Measurements from ENCODE around the gene SNED1.

SNED1 gene

DNA sequence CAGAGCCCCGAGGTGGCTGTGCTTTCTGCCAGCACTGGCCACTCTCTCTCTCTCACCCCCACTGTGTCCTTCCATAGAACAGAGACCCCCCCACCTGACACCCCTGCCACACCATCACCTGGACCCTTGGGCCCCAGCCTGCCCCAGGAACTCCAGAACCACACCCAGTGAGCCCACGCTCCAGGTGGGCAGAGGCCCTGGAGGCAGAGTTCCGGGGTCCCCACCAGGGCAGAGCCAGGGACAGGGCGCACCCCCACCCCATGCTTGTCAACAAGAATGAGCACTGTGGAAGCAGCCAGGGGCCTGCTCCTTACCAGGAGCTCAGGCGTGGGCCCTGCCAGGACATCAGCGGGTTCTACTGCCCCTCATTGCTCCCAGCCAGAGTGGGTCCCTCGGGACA lies 136.3 kb downstream of the SNED1 start:
- Histone ChIP-seq H3K4me2 (no peak overlapping the region), H3K36me3 (ENCODE audit: insufficient read depth) (no peaks in the 10 kb centered on the region), H3K9ac (no peak overlapping the region), H3K4me1 (ENCODE audit: low read depth, poor library complexity, severe bottlenecking) (no peaks in the 10 kb centered on the region), H4K20me1 (ENCODE audit: insufficient read depth) (no peaks in the 10 kb centered on the region), H3K79me2 (ENCODE audit: insufficient read depth, low read depth) (no peaks in the 10 kb centered on the region), H3K27me3 (ENCODE audit: insufficient read depth, low read depth) (no peaks in the 10 kb centered on the region), H2AFZ (ENCODE audit: low read depth) (no peak overlapping the region), H3K4me3 (IDR thresholded peaks at IDR 0.05; ENCODE audit: insufficient read depth, low read depth, low read length) (no peak overlapping the region), H3K27ac (no peak overlapping the region)
- TF ChIP-seq, protein P1, sequence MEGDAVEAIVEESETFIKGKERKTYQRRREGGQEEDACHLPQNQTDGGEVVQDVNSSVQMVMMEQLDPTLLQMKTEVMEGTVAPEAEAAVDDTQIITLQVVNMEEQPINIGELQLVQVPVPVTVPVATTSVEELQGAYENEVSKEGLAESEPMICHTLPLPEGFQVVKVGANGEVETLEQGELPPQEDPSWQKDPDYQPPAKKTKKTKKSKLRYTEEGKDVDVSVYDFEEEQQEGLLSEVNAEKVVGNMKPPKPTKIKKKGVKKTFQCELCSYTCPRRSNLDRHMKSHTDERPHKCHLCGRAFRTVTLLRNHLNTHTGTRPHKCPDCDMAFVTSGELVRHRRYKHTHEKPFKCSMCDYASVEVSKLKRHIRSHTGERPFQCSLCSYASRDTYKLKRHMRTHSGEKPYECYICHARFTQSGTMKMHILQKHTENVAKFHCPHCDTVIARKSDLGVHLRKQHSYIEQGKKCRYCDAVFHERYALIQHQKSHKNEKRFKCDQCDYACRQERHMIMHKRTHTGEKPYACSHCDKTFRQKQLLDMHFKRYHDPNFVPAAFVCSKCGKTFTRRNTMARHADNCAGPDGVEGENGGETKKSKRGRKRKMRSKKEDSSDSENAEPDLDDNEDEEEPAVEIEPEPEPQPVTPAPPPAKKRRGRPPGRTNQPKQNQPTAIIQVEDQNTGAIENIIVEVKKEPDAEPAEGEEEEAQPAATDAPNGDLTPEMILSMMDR (conservative IDR thresholded peaks at IDR 0.05; ENCODE audit: low read depth, low read length) = no peak

DNA sequence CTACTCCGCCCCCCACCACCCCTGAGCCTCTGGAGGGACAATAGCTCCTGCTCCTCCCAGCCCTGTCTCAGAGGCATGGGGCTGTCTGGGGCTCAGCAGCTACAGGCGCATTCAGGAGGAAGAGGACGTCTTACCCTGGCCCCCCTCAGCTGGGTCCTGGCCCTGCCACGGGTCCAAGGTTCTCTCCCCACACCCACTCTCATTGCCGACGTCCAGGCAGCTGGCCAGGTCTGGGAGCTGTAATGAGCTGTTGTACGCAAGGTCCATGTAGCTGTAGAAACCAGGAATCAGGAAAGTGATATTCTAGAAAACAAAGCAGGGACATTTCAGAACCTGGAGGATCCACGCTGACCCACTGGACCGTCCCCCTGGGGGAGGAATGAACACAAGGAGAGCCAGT lies 137.3 kb downstream of the SNED1 start:
- Histone ChIP-seq H3K36me3 (ENCODE audit: insufficient read depth) (no peaks in the 10 kb centered on the region), H3K4me3 (IDR thresholded peaks at IDR 0.05; ENCODE audit: insufficient read depth, low read depth, low read length) (no peak overlapping the region), H3K27ac (no peak overlapping the region), H4K20me1 (ENCODE audit: insufficient read depth) (no peaks in the 10 kb centered on the region), H3K79me2 (ENCODE audit: insufficient read depth, low read depth) (no peaks in the 10 kb centered on the region), H3K4me1 (ENCODE audit: low read depth, poor library complexity, severe bottlenecking) (no peaks in the 10 kb centered on the region), H3K9ac (no peak overlapping the region), H2AFZ (ENCODE audit: low read depth) (no peak overlapping the region), H3K27me3 (ENCODE audit: insufficient read depth, low read depth) (no peaks in the 10 kb centered on the region), H3K4me2 (no peak overlapping the region)
- TF ChIP-seq, protein P1 (conservative IDR thresholded peaks at IDR 0.05; ENCODE audit: low read depth, low read length) = no peak

DNA sequence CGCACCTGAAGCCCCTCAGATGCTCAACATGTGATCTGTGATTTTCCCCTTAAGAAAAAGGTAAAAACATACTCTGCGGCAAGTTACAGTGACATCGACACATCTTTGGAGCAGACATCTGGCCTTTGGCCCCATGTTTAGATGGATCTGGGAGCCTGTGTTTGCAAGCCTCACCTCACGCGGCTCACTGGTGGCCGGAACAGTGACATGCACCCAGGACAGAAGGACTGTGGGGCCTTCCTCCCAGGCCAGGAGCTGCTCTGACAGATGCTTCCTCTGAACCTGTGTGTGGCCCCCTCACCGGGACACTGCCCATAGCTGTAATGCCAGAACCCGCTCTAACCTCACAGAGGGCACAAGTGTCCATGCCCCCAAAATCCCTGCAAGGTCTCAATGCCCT lies 137.8 kb downstream of the SNED1 start:
- H3K79me2 ChIP-seq (ENCODE audit: insufficient read depth, low read depth) = no peaks in the 10 kb centered on the region
- no peaks in the 10 kb centered on the region for H3K4me1 ChIP-seq (ENCODE audit: low read depth, poor library complexity, severe bottlenecking)
- H2AFZ ChIP-seq (ENCODE audit: low read depth) = no peak overlapping the region
- no peak overlapping the region for H3K4me3 ChIP-seq (IDR thresholded peaks at IDR 0.05; ENCODE audit: insufficient read depth, low read depth, low read length)
- H4K20me1 ChIP-seq (ENCODE audit: insufficient read depth) = no peaks in the 10 kb centered on the region
- no peak overlapping the region for H3K4me2 ChIP-seq
- no peak overlapping the region for H3K9ac ChIP-seq
- no peaks in the 10 kb centered on the region for H3K27me3 ChIP-seq (ENCODE audit: insufficient read depth, low read depth)
- H3K27ac ChIP-seq = no peak overlapping the region
- TF ChIP-seq, protein P1 (conservative IDR thresholded peaks at IDR 0.05; ENCODE audit: low read depth, low read length) = no peak
- H3K36me3 ChIP-seq (ENCODE audit: insufficient read depth) = no peaks in the 10 kb centered on the region

DNA sequence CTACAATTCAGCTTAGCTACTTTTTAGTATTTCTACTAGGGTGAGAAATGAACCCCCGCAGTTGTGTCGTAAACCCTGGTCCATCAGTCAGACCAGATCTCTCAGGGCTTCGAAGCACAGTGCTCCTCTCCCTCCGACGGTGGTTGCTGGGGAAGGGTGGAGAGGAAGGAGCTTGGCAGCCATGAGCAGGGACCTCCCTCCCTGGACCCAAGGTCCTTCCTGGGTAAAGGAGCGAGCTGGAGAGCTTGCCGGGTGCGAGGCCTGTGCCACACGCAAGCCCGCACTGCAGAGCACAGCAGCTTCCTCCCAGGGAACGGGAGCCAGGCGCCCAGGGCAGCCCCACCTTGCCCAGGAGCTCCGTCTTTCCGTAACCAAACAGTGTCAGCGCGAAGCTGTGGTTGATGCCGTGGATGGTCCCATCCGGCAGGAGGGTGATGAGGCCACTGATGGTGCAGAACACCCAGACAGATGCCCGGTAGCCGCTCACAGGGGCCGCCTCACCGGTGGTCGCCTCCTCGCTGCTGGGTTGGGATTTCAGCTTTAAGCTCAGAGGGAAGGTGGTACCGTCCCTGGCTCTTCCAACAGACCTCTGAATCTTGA lies 138.3 kb downstream of the SNED1 start:
- H3K36me3 ChIP-seq (ENCODE audit: insufficient read depth) = no peaks in the 10 kb centered on the region
- H3K4me2 ChIP-seq = no peak overlapping the region
- H3K4me1 ChIP-seq (ENCODE audit: low read depth, poor library complexity, severe bottlenecking) = no peaks in the 10 kb centered on the region
- no peak overlapping the region for H3K4me3 ChIP-seq (IDR thresholded peaks at IDR 0.05; ENCODE audit: insufficient read depth, low read depth, low read length)
- H2AFZ ChIP-seq (ENCODE audit: low read depth) = no peak overlapping the region
- no peaks in the 10 kb centered on the region for H3K27me3 ChIP-seq (ENCODE audit: insufficient read depth, low read depth)
- no peak overlapping the region for H3K27ac ChIP-seq
- H3K79me2 ChIP-seq (ENCODE audit: insufficient read depth, low read depth) = no peaks in the 10 kb centered on the region
- no peaks in the 10 kb centered on the region for H4K20me1 ChIP-seq (ENCODE audit: insufficient read depth)
- TF ChIP-seq, protein P1 (conservative IDR thresholded peaks at IDR 0.05; ENCODE audit: low read depth, low read length) = no peak
- H3K9ac ChIP-seq = no peak overlapping the region
